K562 (cell line): ENCODE results near the gene SKIC2. TPM values are rescaled to one million over a fixed set of nuclear protein-coding genes. Genes with fewer than 3 reads are reported as not detected.
"Not testable (repeated sequence)": the region's sequence is repeated elsewhere in the genome, so short reads cannot be mapped to it uniquely, and the experiment has no call there.

ENCODE experiments used
- ATAC-seq: fragments of 200-7000 bp; cut with Tn5 transposase; 3 replicates; pipeline ENCODE4 v1.9.1; 2020; ENCODE audit warnings: moderate library complexity
- BruUV-seq: library from RNA; stranded (reverse); fragments of 400-500 nt; replicated peaks from 2 replicates; lab custom pipeline; 2021; lab: Mats Ljungman, UMichigan
- CTCF ChIA-PET: fragments of 300-600 bp; formaldehyde crosslinking; extraction: SDS; loops from one replicate; lab custom pipeline; 2021; ENCODE audit warnings: low intra/inter-chr PET ratio; lab: Yijun Ruan, JAX
- POLR2A ChIA-PET: fragments of 300-600, 350-650 bp; sonication (Branson Sonifier 250); formaldehyde crosslinking; extraction: SDS; loops from one replicate; lab custom pipeline; 2021; ENCODE audit warnings: antibody characterized with exemption, inconsistent platforms; lab: Yijun Ruan, JAX
- DNase-seq, 4 experiments: peaks; one replicate each; pipeline versions ENCODE4 v3.0.0 to v3.0.0-alpha.2; 2011 to 2018; ENCODE audit warnings: low spot score in 3 of 4, mixed read lengths in 3 of 4; ENCODE audit errors: extremely low read depth in 1 of 4
- FAIRE-seq: peaks from 2 replicates; lab custom pipeline; 2011; peaks lifted over from hg19 to GRCh38; lab: Jason Lieb, UNC
- H2AFZ ChIP-seq: 2 replicates; pipeline ENCODE4 v1.6.0; 2011; ENCODE audit warnings: low read depth, low read length, control low read depth, inconsistent platforms
- H3K27ac ChIP-seq: fragments of 200-600 bp; 3 replicates; pipeline ENCODE4 v1.8.0; 2011; ENCODE audit warnings: low read depth, mild to moderate bottlenecking, control low read depth, inconsistent platforms, low read length, moderate library complexity, mixed read lengths; ENCODE audit errors: extremely low read depth
- H3K27me3 ChIP-seq, 2 experiments: fragments of 300-600 bp in 1 of 2; 2 replicates in 1 of 2; 3 replicates in 1 of 2; pipeline versions ENCODE4 v1.6.0 to v1.8.0; 2011; ENCODE audit warnings: inconsistent platforms in 2 of 2, low read length in 2 of 2, mild to moderate bottlenecking in 1 of 2, mixed read lengths in 1 of 2, moderate library complexity in 1 of 2; ENCODE audit not compliant: control insufficient read depth in 2 of 2, insufficient read depth in 2 of 2
- H3K36me3 ChIP-seq: fragments of 300-600 bp; 3 replicates; pipeline ENCODE4 v1.8.0; 2011; ENCODE audit warnings: mild to moderate bottlenecking, low read length, inconsistent platforms; ENCODE audit not compliant: control insufficient read depth, insufficient read depth
- H3K4me1 ChIP-seq, 2 experiments: fragments of 200-600 bp in 1 of 2; replicated peaks in 1 of 2; 2 replicates in 1 of 2; 3 replicates in 1 of 2; pipeline versions ENCODE4 v1.5.1 to v1.8.0; 2011; ENCODE audit warnings: inconsistent platforms in 2 of 2, low read length in 2 of 2, mild to moderate bottlenecking in 1 of 2, mixed read lengths in 1 of 2, moderate library complexity in 1 of 2; ENCODE audit not compliant: control insufficient read depth in 2 of 2, insufficient read depth in 2 of 2
- H3K4me2 ChIP-seq: 2 replicates; pipeline ENCODE4 v1.6.1; 2011; ENCODE audit warnings: low read length, control low read depth, inconsistent platforms, mixed read lengths; ENCODE audit not compliant: insufficient read depth
- H3K4me3 ChIP-seq: fragments of 200-600 bp; sonication (generic), shearing (Covaris generic); 2 replicates; pipeline ENCODE4 v1.5.1; 2016; ENCODE audit warnings: control low read depth, inconsistent platforms
- H3K79me2 ChIP-seq: fragments of 200-600 bp; 3 replicates; pipeline ENCODE4 v1.8.0; 2011; ENCODE audit warnings: low read length, inconsistent platforms; ENCODE audit not compliant: control insufficient read depth, insufficient read depth
- H3K9ac ChIP-seq, 2 experiments: 2 replicates each; pipeline versions ENCODE4 v1.6.0 to v1.6.1; 2011; ENCODE audit warnings: low read depth in 2 of 2, low read length in 2 of 2, control low read depth in 1 of 2, inconsistent platforms in 1 of 2, mild to moderate bottlenecking in 1 of 2, mixed read lengths in 1 of 2; ENCODE audit not compliant: insufficient read depth in 1 of 2
- H3K9me1 ChIP-seq: one replicate; pipeline ENCODE4 v1.6.0; 2011; ENCODE audit warnings: inconsistent platforms, mild to moderate bottlenecking, low read length, moderate library complexity; ENCODE audit not compliant: control insufficient read depth, insufficient read depth
- H3K9me3 ChIP-seq: replicated peaks from 2 replicates; pipeline ENCODE4 v1.5.1; 2011; ENCODE audit warnings: low read depth, low read length, inconsistent platforms; ENCODE audit not compliant: control insufficient read depth, insufficient read depth
- H4K20me1 ChIP-seq: replicated peaks from 2 replicates; pipeline ENCODE4 v1.6.1; 2011; ENCODE audit warnings: low read length, inconsistent platforms, mixed read lengths; ENCODE audit not compliant: control insufficient read depth, insufficient read depth
- CEBPZ ChIP-seq: fragments of 150-350 bp; IDR thresholded peaks from 2 replicates; pipeline ENCODE4 v1.6.1; 2014; ENCODE audit warnings: low read depth, mild to moderate bottlenecking, low read length, borderline replicate concordance
- GTF2A2 ChIP-seq: IDR thresholded peaks from 2 replicates; pipeline ENCODE4 v1.6.1; 2016; ENCODE audit warnings: mild to moderate bottlenecking, missing genetic modification characterization, missing compliant biosample characterization
- SP1 ChIP-seq: sonication (generic); formaldehyde crosslinking; IDR thresholded peaks from 2 replicates; pipeline ENCODE4 v1.8.1; 2022; ENCODE audit warnings: mild to moderate bottlenecking, missing genetic modification reagents
- ZNF668 ChIP-seq: fragments of 250-450 bp; sonication (Bioruptor Pico); IDR thresholded peaks from 2 replicates; pipeline ENCODE4 v1.8.0; 2022; ENCODE audit warnings: mild to moderate bottlenecking, inconsistent platforms
- WGBS: fragments of 100-300 bp; shearing (Covaris generic); methylation state at CpG from one replicate; pipeline ENCODE4 v1.1.6; 2016; ENCODE audit warnings: low coverage, mixed read lengths; ENCODE audit not compliant: insufficient coverage; ENCODE audit errors: missing lambda C conversion rate; 5-methylcytosine and 5-hydroxymethylcytosine counted together
- in situ Hi-C: fragments of 300-500 bp; cut with MboI; formaldehyde crosslinking; loops from 4 replicates; pipeline ENCODE4 v1.15.0; 2018; ENCODE audit warnings: inconsistent platforms, mixed read lengths
- intact Hi-C: fragments of 100-400 bp; cut with micrococcal nuclease; formaldehyde crosslinking; loops from 2 replicates; pipeline ENCODE4 v1.14.2; 2022
- polyA plus RNA-seq, 8 experiments: library from polyadenylated mRNA; depleted of rRNA in 4 of 8; stranded (reverse) in 5 of 8; unstranded in 3 of 8; fragments of >200 nt; fragmentation: Nextera tagmentation in 2 of 8; fragmentation: Illumina TruSeq in 1 of 8; extraction: Ambion mirVana in 2 of 8; extraction: Trizol in 1 of 8; gene quantifications; 2 replicates each; pipeline versions ENCODE4 v1.2.1 to v1.2.3, GENCODE V29; 2011 to 2014; ENCODE audit warnings: inconsistent platforms in 1 of 8, missing spikeins in 1 of 8
- total RNA-seq, 7 experiments: library from RNA; depleted of rRNA in 6 of 7; stranded (reverse); fragments of >200 nt in 6 of 7; fragmentation: Illumina TruSeq in 2 of 7; extraction: Trizol in 2 of 7; gene quantifications; 2 replicates each; pipeline versions ENCODE4 v1.2.1 to v1.2.3, GENCODE V29; 2011 to 2021; ENCODE audit warnings: low replicate concordance in 1 of 7
- TF ChIP-seq, protein P1 (sequence below): fragments of 450-650 bp; formaldehyde crosslinking; IDR thresholded peaks from 2 replicates; pipeline ENCODE4 v1.4.0; 2022; ENCODE audit warnings: mild to moderate bottlenecking, moderate library complexity

SKIC2 gene
- total and polyA plus RNA-seq, 9 of the 15 experiments (the other 6 are each of a cell fraction or from before 2014, with no cell fraction given): 3.3 to 94.6 (median 38.8) TPM

GRCh38 chr6:31972709-31973350, 13.9 kb downstream of the SKIC2 start (continued):
- TF ChIP-seq SP1 (CRISPR knock-in tag) (no peak), CEBPZ (no peak), GTF2A2 (tag) (peak; percentile 70; the same call in 1 of the 2 replicates), ZNF668 (CRISPR knock-in tag) (peak; percentile 63; the same call in 1 of the 2 replicates)
- TF ChIP-seq, protein P1, sequence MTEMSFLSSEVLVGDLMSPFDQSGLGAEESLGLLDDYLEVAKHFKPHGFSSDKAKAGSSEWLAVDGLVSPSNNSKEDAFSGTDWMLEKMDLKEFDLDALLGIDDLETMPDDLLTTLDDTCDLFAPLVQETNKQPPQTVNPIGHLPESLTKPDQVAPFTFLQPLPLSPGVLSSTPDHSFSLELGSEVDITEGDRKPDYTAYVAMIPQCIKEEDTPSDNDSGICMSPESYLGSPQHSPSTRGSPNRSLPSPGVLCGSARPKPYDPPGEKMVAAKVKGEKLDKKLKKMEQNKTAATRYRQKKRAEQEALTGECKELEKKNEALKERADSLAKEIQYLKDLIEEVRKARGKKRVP (CRISPR knock-in tag): 0 out of 2 replicates have a peak, but pooled peaks have one; percentile 8

GRCh38 chr6:31976065-31976464, 17.1 kb downstream of the SKIC2 start:
- intact Hi-C loops: loop anchor here (10.0 kb wide), 1 partner anchor 241 kb away; the partner anchor contains the start of gene CLIC1

More at GRCh38 chr6:31976065-31976464, 17.1 kb downstream of the SKIC2 start:
- FAIRE-seq, H2AFZ ChIP-seq, POLR2A ChIA-PET, H3K27me3 ChIP-seq, H4K20me1 ChIP-seq, BruUV-seq, H3K9me1 ChIP-seq, CTCF ChIA-PET, H3K27ac ChIP-seq, ATAC-seq, H3K9ac ChIP-seq, DNase-seq, H3K4me3 ChIP-seq, H3K9me3 ChIP-seq, H3K4me2 ChIP-seq, in situ Hi-C loops: not testable (repeated sequence)
- Histone ChIP-seq H3K79me2 (peaks cover 46% of the 10 kb centered on the region), H3K36me3 (peaks cover 22% of the 10 kb centered on the region), H3K4me1 (peaks cover 53 to 57% of the 10 kb centered on the region in 2 experiments)
- WGBS: 99% methylated on average over 9 of the region's 30 CpGs
